ENCODE results near the gene RPL37A.
"Not testable (repeated sequence)": the region's sequence is repeated elsewhere in the genome, so short reads cannot be mapped to it uniquely, and the experiment has no call there.

RPL37A gene

GRCh38 chr2:216518566-216519119 is 20.0 kb downstream of the RPL37A start:
- not testable (repeated sequence) for DNase-seq

GRCh38 chr2:216519154-216519762 is 20.6 kb downstream of the RPL37A start:
- peak; percentile 68 for DNase-seq

GRCh38 chr2:216520112-216520511 is 21.5 kb downstream of the RPL37A start:
- DNase-seq, result no peak

- no peak for DNase-seq
Measured at GRCh38 chr2:216522892-216523502, 24.4 kb downstream of the RPL37A start.

GRCh38 chr2:216525972-216526371 is 27.3 kb downstream of the RPL37A start:
- DNase-seq, result no peak

- no peak for DNase-seq
Measured at GRCh38 chr2:216526939-216527338, 28.3 kb downstream of the RPL37A start.

- DNase-seq, result no peak
Measured at GRCh38 chr2:216527600-216527999, 29.0 kb downstream of the RPL37A start.

- DNase-seq, result no peak
Measured at GRCh38 chr2:216532562-216532961, 33.9 kb downstream of the RPL37A start.

GRCh38 chr2:216533609-216534008 is 35.0 kb downstream of the RPL37A start:
- DNase-seq, result no peak

GRCh38 chr2:216534809-216535208 is 36.2 kb downstream of the RPL37A start:
- no peak for DNase-seq

GRCh38 chr2:216535454-216535995 is 36.9 kb downstream of the RPL37A start:
- no peak for DNase-seq

GRCh38 chr2:216536734-216537210 is 38.1 kb downstream of the RPL37A start:
- no peak for DNase-seq

- no peak for DNase-seq
Measured at GRCh38 chr2:216537366-216537765, 38.7 kb downstream of the RPL37A start.

GRCh38 chr2:216538538-216538937 is 39.9 kb downstream of the RPL37A start:
- no peak for DNase-seq

- no peak for DNase-seq
Measured at GRCh38 chr2:216539120-216539519, 40.5 kb downstream of the RPL37A start.

- peak; percentile 54 for DNase-seq
Measured at GRCh38 chr2:216539791-216540241, 41.2 kb downstream of the RPL37A start.

GRCh38 chr2:216540920-216541319 is 42.3 kb downstream of the RPL37A start:
- DNase-seq, result no peak

GRCh38 chr2:216541505-216541904 is 42.9 kb downstream of the RPL37A start:
- DNase-seq, result no peak

- DNase-seq, result no peak
Measured at GRCh38 chr2:216545359-216545758, 46.7 kb downstream of the RPL37A start.

- no peak for DNase-seq
Measured at GRCh38 chr2:216546241-216546640, 47.6 kb downstream of the RPL37A start.

- DNase-seq, result no peak
Measured at GRCh38 chr2:216546641-216547403, 48.2 kb downstream of the RPL37A start.

GRCh38 chr2:216548901-216549331 is 50.3 kb downstream of the RPL37A start:
- no peak for DNase-seq
